H1 (cell line): Measurements from ENCODE around the gene GRK7. TPM values are rescaled to one million over a fixed set of nuclear protein-coding genes. Genes with fewer than 3 reads are reported as not detected.

Source experiments
- CTCF ChIA-PET: fragments of 300-600 bp; sonication (Branson Sonifier 250); formaldehyde crosslinking; loops from one replicate; lab custom pipeline; 2021; ENCODE audit not compliant: partially characterized antibody; lab: Charles Lee
- POLR2A ChIA-PET: fragments of 300-600 bp; sonication (Branson Sonifier 250); formaldehyde crosslinking; loops from one replicate; lab custom pipeline; 2021; ENCODE audit warnings: inconsistent platforms; ENCODE audit not compliant: partially characterized antibody; lab: Charles Lee
- DNase-seq, 2 experiments: peaks; one replicate each; pipeline versions ENCODE4 v3.0.0 to v3.0.0-alpha.2; 2010 to 2022; ENCODE audit warnings: low spot score in 2 of 2, low read depth in 1 of 2, mixed read lengths in 1 of 2
- FAIRE-seq: peaks from 2 replicates; lab custom pipeline; 2011; peaks lifted over from hg19 to GRCh38; lab: Jason Lieb, UNC
- H2AFZ ChIP-seq: 2 replicates; pipeline ENCODE4 v1.8.1; 2012; ENCODE audit warnings: low read length, inconsistent platforms
- H2AK5ac ChIP-seq: 2 replicates; pipeline ENCODE4 v1.6.1; 2013; ENCODE audit warnings: low read depth, low read length
- H2BK120ac ChIP-seq: replicated peaks from 2 replicates; pipeline ENCODE3; 2013; ENCODE audit warnings: low read depth, low read length, inconsistent platforms
- H2BK12ac ChIP-seq: 2 replicates; pipeline ENCODE4 v1.6.1; 2013; ENCODE audit warnings: low read depth, low read length
- H2BK15ac ChIP-seq: 2 replicates; pipeline ENCODE4 v1.6.1; 2013; ENCODE audit warnings: low read length
- H2BK20ac ChIP-seq: 2 replicates; pipeline ENCODE4 v1.6.1; 2013; ENCODE audit warnings: low read length
- H2BK5ac ChIP-seq: 2 replicates; pipeline ENCODE4 v1.6.1; 2013; ENCODE audit warnings: low read depth, low read length
- H3K14ac ChIP-seq: 2 replicates; pipeline ENCODE4 v1.6.1; 2013; ENCODE audit warnings: inconsistent platforms; ENCODE audit not compliant: insufficient read length
- H3K18ac ChIP-seq: 2 replicates; pipeline ENCODE4 v1.6.1; 2013; ENCODE audit warnings: low read length; ENCODE audit errors: extremely low read depth
- H3K23ac ChIP-seq: 2 replicates; pipeline ENCODE4 v1.6.1; 2013; ENCODE audit warnings: inconsistent platforms; ENCODE audit not compliant: insufficient read length
- H3K23me2 ChIP-seq: 2 replicates; pipeline ENCODE4 v1.6.1; 2013; ENCODE audit warnings: low read depth, low read length
- H3K27ac ChIP-seq: 2 replicates; pipeline ENCODE4 v1.6.1; 2011; ENCODE audit warnings: low read depth, low read length, inconsistent platforms
- H3K27me3 ChIP-seq, 4 experiments: replicated peaks in 1 of 4; 1 replicate in 1 of 4; 2 replicates in 3 of 4; pipeline versions ENCODE4 v1.6.1 to v1.8.1; 2011 to 2013; ENCODE audit warnings: low read length in 3 of 4, mild to moderate bottlenecking in 3 of 4, inconsistent platforms in 2 of 4, mixed read lengths in 2 of 4, moderate library complexity in 1 of 4; ENCODE audit not compliant: control insufficient read depth in 3 of 4, insufficient read depth in 3 of 4; ENCODE audit errors: extremely low read depth in 1 of 4
- H3K36me3 ChIP-seq, 4 experiments: 2 replicates each; pipeline versions ENCODE4 v1.6.1 to v1.8.1; 2011 to 2013; ENCODE audit warnings: mild to moderate bottlenecking in 4 of 4, low read length in 3 of 4, moderate library complexity in 2 of 4, control low read depth in 1 of 4, inconsistent platforms in 1 of 4; ENCODE audit not compliant: insufficient read depth in 4 of 4, control insufficient read depth in 2 of 4
- H3K4ac ChIP-seq: replicated peaks from 2 replicates; pipeline ENCODE3; 2013; ENCODE audit warnings: low read length, low read depth, mixed read lengths, inconsistent platforms; ENCODE audit not compliant: insufficient read length
- H3K4me1 ChIP-seq, 4 experiments: replicated peaks in 1 of 4; 1 replicate in 1 of 4; 2 replicates in 3 of 4; pipeline versions ENCODE4 v1.6.1 to v1.8.1; 2011 to 2013; ENCODE audit warnings: low read length in 3 of 4, inconsistent platforms in 2 of 4, mixed read lengths in 1 of 4; ENCODE audit not compliant: insufficient read depth in 4 of 4, control insufficient read depth in 3 of 4
- H3K4me2 ChIP-seq, 2 experiments: 2 replicates each; pipeline versions ENCODE4 v1.6.1 to v1.8.1; 2011 to 2013; ENCODE audit warnings: low read depth in 2 of 2, low read length in 2 of 2, control low read depth in 1 of 2, inconsistent platforms in 1 of 2, mild to moderate bottlenecking in 1 of 2; ENCODE audit not compliant: insufficient read depth in 1 of 2
- H3K4me3 ChIP-seq, 4 experiments: fragments of 200-600, 300-600 bp in 1 of 4; sonication (generic), shearing (Covaris generic), sonication (Bioruptor Twin) in 1 of 4; 2 replicates each; pipeline versions ENCODE4 v1.5.1 to v1.8.1; 2011 to 2016; ENCODE audit warnings: low read length in 4 of 4, low read depth in 3 of 4, control low read depth in 2 of 4, inconsistent platforms in 2 of 4, mild to moderate bottlenecking in 2 of 4, mixed read lengths in 1 of 4, moderate library complexity in 1 of 4; ENCODE audit not compliant: insufficient read depth in 2 of 4; ENCODE audit errors: extremely low read depth in 1 of 4
- H3K56ac ChIP-seq: replicated peaks from 2 replicates; pipeline ENCODE3; 2013; ENCODE audit warnings: low read depth, mild to moderate bottlenecking, mixed read lengths, low read length, inconsistent platforms; ENCODE audit not compliant: insufficient read length
- H3K79me1 ChIP-seq: 2 replicates; pipeline ENCODE4 v1.6.1; 2013; ENCODE audit warnings: low read depth, low read length, control low read depth
- H3K79me2 ChIP-seq, 2 experiments: 2 replicates each; pipeline versions ENCODE4 v1.6.1 to v1.8.1; 2012 to 2013; ENCODE audit warnings: low read length in 2 of 2, mild to moderate bottlenecking in 2 of 2, inconsistent platforms in 1 of 2; ENCODE audit not compliant: insufficient read depth in 2 of 2, control insufficient read depth in 1 of 2
- H3K9ac ChIP-seq, 4 experiments: replicated peaks in 1 of 4; 1 replicate in 1 of 4; 2 replicates in 3 of 4; pipeline versions ENCODE4 v1.6.1 to v1.8.1; 2011 to 2013; ENCODE audit warnings: low read depth in 3 of 4, low read length in 3 of 4, control low read depth in 2 of 4, mild to moderate bottlenecking in 2 of 4, moderate library complexity in 2 of 4, inconsistent platforms in 1 of 4; ENCODE audit errors: extremely low read depth in 1 of 4
- H3K9me3 ChIP-seq, 2 experiments: 2 replicates each; pipeline versions ENCODE4 v1.6.1 to v1.8.1; 2012 to 2013; ENCODE audit warnings: mild to moderate bottlenecking in 2 of 2, moderate library complexity in 2 of 2, control low read depth in 1 of 2, inconsistent platforms in 1 of 2, low read depth in 1 of 2, low read length in 1 of 2, mixed read lengths in 1 of 2; ENCODE audit not compliant: insufficient read depth in 2 of 2
- H4K20me1 ChIP-seq, 2 experiments: replicated peaks in 1 of 2; 2 replicates each; pipeline versions ENCODE3 to v1.8.1; 2011 to 2013; ENCODE audit warnings: inconsistent platforms in 2 of 2, low read length in 2 of 2, mild to moderate bottlenecking in 1 of 2; ENCODE audit not compliant: insufficient read depth in 2 of 2, control insufficient read depth in 1 of 2
- H4K5ac ChIP-seq: 2 replicates; pipeline ENCODE4 v1.6.1; 2013; ENCODE audit warnings: low read length, low read depth, mixed read lengths, inconsistent platforms; ENCODE audit not compliant: insufficient read length
- H4K8ac ChIP-seq: 2 replicates; pipeline ENCODE4 v1.8.0; 2013; ENCODE audit warnings: mild to moderate bottlenecking, moderate library complexity, low read length, inconsistent platforms; ENCODE audit not compliant: insufficient read depth; ENCODE audit errors: extremely low read depth
- H4K91ac ChIP-seq: replicated peaks from 2 replicates; pipeline ENCODE3; 2013; ENCODE audit warnings: low read length, mixed read lengths, inconsistent platforms; ENCODE audit not compliant: insufficient read length
- ATF3 ChIP-seq: IDR thresholded peaks from 2 replicates; pipeline ENCODE4 v1.6.1; 2011; ENCODE audit warnings: low read depth, mild to moderate bottlenecking, low read length; ENCODE audit not compliant: insufficient read depth
- CEBPB ChIP-seq: IDR thresholded peaks from 2 replicates; pipeline ENCODE4 v1.6.1; 2012; ENCODE audit warnings: low read depth, low read length
- FOSL1 ChIP-seq: IDR thresholded peaks from 2 replicates; pipeline ENCODE4 v1.6.1; 2011; ENCODE audit warnings: mild to moderate bottlenecking, low read depth, low read length, moderate library complexity; ENCODE audit not compliant: insufficient read depth
- GTF2F1 ChIP-seq: IDR thresholded peaks from 2 replicates; pipeline ENCODE4 v1.6.1; 2012; ENCODE audit warnings: low read depth, low read length, improper control_type of control experiment, borderline replicate concordance
- KDM1A ChIP-seq: fragments of 200-600, 300-600 bp; sonication (generic); IDR thresholded peaks from 2 replicates; pipeline ENCODE4 v1.7.1; 2016; ENCODE audit warnings: mild to moderate bottlenecking, low read length, borderline replicate concordance
- KDM4A ChIP-seq: IDR thresholded peaks from one replicate; pipeline ENCODE4 v1.7.1; 2012; ENCODE audit warnings: low read depth, mild to moderate bottlenecking, moderate library complexity, low read length, inconsistent platforms; ENCODE audit not compliant: severe bottlenecking
- KDM5A ChIP-seq: fragments of 200-600 bp; IDR thresholded peaks from 2 replicates; pipeline ENCODE4 v1.7.1; 2012; ENCODE audit warnings: mild to moderate bottlenecking, low read length, inconsistent platforms, mixed read lengths
- POU5F1 ChIP-seq: IDR thresholded peaks from 2 replicates; pipeline ENCODE4 v1.6.1; 2011; ENCODE audit warnings: low read depth, mild to moderate bottlenecking, low read length, moderate library complexity
- RXRA ChIP-seq: IDR thresholded peaks from 2 replicates; pipeline ENCODE4 v1.6.1; 2011; ENCODE audit warnings: low read depth, mild to moderate bottlenecking, low read length, moderate library complexity; ENCODE audit not compliant: insufficient read depth
- SIN3A ChIP-seq, 2 experiments: IDR thresholded peaks in 1 of 2; conservative IDR thresholded peaks in 1 of 2; 2 replicates each; pipeline ENCODE4 v1.6.1; 2011 to 2012; ENCODE audit warnings: low read length in 2 of 2, improper control_type of control experiment in 1 of 2, low read depth in 1 of 2, mild to moderate bottlenecking in 1 of 2
- SIRT6 ChIP-seq: IDR thresholded peaks from one replicate; pipeline ENCODE4 v1.7.1; 2012; ENCODE audit warnings: low read length, inconsistent platforms
- SP1 ChIP-seq: IDR thresholded peaks from 2 replicates; pipeline ENCODE4 v1.6.1; 2011; ENCODE audit warnings: low read depth, low read length
- SP4 ChIP-seq: IDR thresholded peaks from 2 replicates; pipeline ENCODE4 v1.6.1; 2012; ENCODE audit warnings: low read length, inconsistent platforms
- SUZ12 ChIP-seq: fragments of 200-600 bp; sonication (generic); IDR thresholded peaks from 2 replicates; pipeline ENCODE4 v1.6.1; 2012; ENCODE audit warnings: mild to moderate bottlenecking, inconsistent platforms, low read length, moderate library complexity, mixed read lengths
- WGBS, 2 experiments: shearing (Covaris generic) in 1 of 2; methylation state at CpG; one replicate each; pipeline versions ENCODE4 v1.1.6 to v1.1.7; 2013 to 2015; ENCODE audit warnings: low lambda C conversion rate in 2 of 2, mixed read lengths in 2 of 2, inconsistent platforms in 1 of 2, low coverage in 1 of 2, missing lambda C conversion rate in 1 of 2; ENCODE audit not compliant: insufficient replicate concordance in 2 of 2, insufficient coverage in 1 of 2, insufficient read length in 1 of 2; ENCODE audit errors: extremely low coverage in 1 of 2, missing lambda C conversion rate in 1 of 2; 5-methylcytosine and 5-hydroxymethylcytosine counted together
- polyA plus RNA-seq, 7 experiments: library from polyadenylated mRNA; depleted of rRNA in 3 of 7; stranded (reverse) in 5 of 7; unstranded in 2 of 7; fragments of >200 nt in 5 of 7; fragments of 200-250 nt in 2 of 7; gene quantifications; 1 replicate in 5 of 7; 2 replicates in 1 of 7; 4 replicates in 1 of 7; pipeline versions ENCODE4 v1.2.1 to v1.2.3, GENCODE V29; 2011 to 2013; ENCODE audit warnings: missing spikeins in 2 of 7, mixed read lengths in 2 of 7
- total RNA-seq: library from RNA; stranded (reverse); fragmentation: NEBNext Ultra II Directional; extraction: Animal tissue kit (Norgen Biotek cat#: 25700); gene quantifications from 2 replicates; pipeline ENCODE4 v1.2.1, GENCODE V29; 2021

Gene GRK7
- total and polyA plus RNA-seq, 2 of the 8 experiments (the other 6 are each of a cell fraction or from before 2014, with no cell fraction given) = not detected

GRCh38 chr3:141808586-141808985 lies 45.4 kb downstream of the GRK7 start:
- TF ChIP-seq SP4 (no peak), KDM1A (no peak), POU5F1 (no peak), SUZ12 (no peak), FOSL1 (no peak), RXRA (no peak), KDM5A (no peak), SIN3A (conservative IDR thresholded peaks at IDR 0.05 in 1 of 2, IDR thresholded peaks at IDR 0.05 in 1 of 2; ENCODE audit: low read depth in 1 of 2, low read length in 2 of 2) (no peak), CEBPB (no peak), SIRT6 (no peak), ATF3 (no peak), GTF2F1 (no peak), SP1 (no peak), KDM4A (no peak)
- Histone ChIP-seq H3K36me3 (no peaks in the 10 kb centered on the region; a peak in 1 of 8 replicates), H3K79me2 (peaks cover 0 to 4% of the 10 kb centered on the region in 2 experiments; a peak in 2 of 4 replicates), H3K23me2 (peaks cover 7% of the 10 kb centered on the region; the same call in 1 of the 2 replicates), H3K27ac (no peak overlapping the region), H2BK15ac (no peak overlapping the region), H2BK5ac (no peak overlapping the region), H3K4me1 (peaks cover 0 to 2% (median 1%) of the 10 kb centered on the region in 4 experiments; a peak in 1 of 7 replicates), H3K4ac (no peak overlapping the region), H2AFZ (no peak overlapping the region), H2AK5ac (no peak overlapping the region), H3K27me3 (no peaks in the 10 kb centered on the region), H2BK120ac (no peak overlapping the region), H3K56ac (no peak overlapping the region), H4K20me1 (peaks cover 0 to 6% of the 10 kb centered on the region in 2 experiments), H3K23ac (no peak overlapping the region), H4K5ac (no peak overlapping the region), H2BK12ac (no peak overlapping the region), H3K14ac (no peak overlapping the region), H3K18ac (no peak overlapping the region), H3K4me2 (no peak overlapping the region), H3K9me3 (no peaks in the 10 kb centered on the region), H3K4me3 (no peak overlapping the region), H3K79me1 (no peaks in the 10 kb centered on the region), H4K8ac (peak overlapping the region; percentile 22; the same call in 1 of the 2 replicates), H4K91ac (no peak overlapping the region), H3K9ac (no peak overlapping the region), H2BK20ac (no peak overlapping the region)
- no peak for DNase-seq
- 90% methylated on average over 5 of the region's 5 CpGs; no CpG with 5 or more reads in 1 of the 2 experiments for WGBS, 2 experiments
- ChIA-PET CTCF (interaction anchor here (1.2 to 1.9 kb wide), 2 partner anchors 15 to 25 kb away, joined by 3 to 5 read pairs; no protein-coding TSS in a partner anchor), POLR2A (no interaction called here)
- no peak for FAIRE-seq
